ENCODE data around the gene NLGN2. TPM values are rescaled to one million over a fixed set of nuclear protein-coding genes. Genes with fewer than 3 reads are reported as not detected.

The NLGN2 gene
- total RNA-seq, 1 experiment from 2014 or later, result 70.2 TPM

GRCh38 chr17:7419819-7420610 is 12.4 kb downstream of the NLGN2 start, which contains the start of gene SPEM1:
Gene SPEM1 (plus strand): TSS chr17:7420324. CDS start chr17:7420385, 61 bp downstream.
- Histone ChIP-seq H3K14ac (ENCODE audit: insufficient read depth, low read length) (no peak within 1 kb of the TSS), H3K9ac (ENCODE audit: extremely low read depth, insufficient read length, low read length) (no peak within 1 kb of the TSS), H2BK20ac (ENCODE audit: low read depth, low read length, poor library complexity, severe bottlenecking) (no peak within 1 kb of the TSS), H4K20me1 (ENCODE audit: control insufficient read depth, insufficient read depth, insufficient read length) (no peaks in the 10 kb centered on the region), H3K56ac (ENCODE audit: insufficient read length, low read depth, low read length) (no peak within 1 kb of the TSS), H2AFZ (ENCODE audit: low read length) (no peak within 1 kb of the TSS), H2BK5ac (ENCODE audit: insufficient read length, low read length) (no peak within 1 kb of the TSS), H3K4ac (ENCODE audit: low read depth, low read length) (no peak within 1 kb of the TSS), H2BK120ac (ENCODE audit: low read depth, low read length, poor library complexity, severe bottlenecking) (no peak within 1 kb of the TSS), H3K79me1 (ENCODE audit: insufficient read depth, low read depth, low read length, poor library complexity, severe bottlenecking) (no peaks in the 10 kb centered on the region), H3K9me3 (ENCODE audit: control insufficient read depth, low read depth, low read length) (no peaks in the 10 kb centered on the region), H2BK12ac (ENCODE audit: insufficient read length, low read depth, low read length) (no peak within 1 kb of the TSS), H3K4me2 (ENCODE audit: insufficient read depth, insufficient read length, low read length) (no peak within 1 kb of the TSS), H3K4me1 (ENCODE audit: insufficient read depth, low read length) (no peaks in the 10 kb centered on the region), H3K27ac (ENCODE audit: insufficient read length, low read depth, low read length) (no peak within 1 kb of the TSS), H4K5ac (ENCODE audit: insufficient read length, low read depth, low read length) (no peak within 1 kb of the TSS), H2AK5ac (ENCODE audit: insufficient read length, low read length) (no peak within 1 kb of the TSS), H3K27me3 (ENCODE audit: insufficient read depth, low read length) (no peaks in the 10 kb centered on the region), H3T11ph (ENCODE audit: low read length) (no peak within 1 kb of the TSS), H2BK15ac (ENCODE audit: low read depth, low read length) (no peak within 1 kb of the TSS), H3K23ac (ENCODE audit: insufficient read length, low read depth, low read length) (no peak within 1 kb of the TSS), H3K18ac (ENCODE audit: insufficient read length, low read depth, low read length) (no peak within 1 kb of the TSS), H4K91ac (ENCODE audit: insufficient read length, low read depth, low read length) (no peak within 1 kb of the TSS), H3K23me2 (ENCODE audit: insufficient read length, low read depth, low read length, poor library complexity, severe bottlenecking) (no peaks in the 10 kb centered on the region), H4K8ac (replicated peaks; ENCODE audit: insufficient read length, low read depth, low read length) (no peak within 1 kb of the TSS), H3K79me2 (ENCODE audit: insufficient read depth, low read length) (no peaks in the 10 kb centered on the region)
- no peak for TF ChIP-seq CTCF (conservative IDR thresholded peaks at IDR 0.05)
- no peaks in the 10 kb centered on the region; a peak in 1 of 5 replicates for H3K9me3 Mint-ChIP-seq
- peaks cover 9 to 26% of the 10 kb centered on the region in 2 experiments for H3K4me1 Mint-ChIP-seq
- peak within 1 kb of the TSS; percentile 5 to 80 (median 46); a peak in 4 of 7 replicates for H3K27ac Mint-ChIP-seq
- H3K4me3 Mint-ChIP-seq, result no peak within 1 kb of the TSS
- no CpG with 5 or more reads among the region's 17 CpGs for WGBS (ENCODE audit: extremely low coverage, insufficient read length, low lambda C conversion rate)
- no peaks in the 10 kb centered on the region; the same call in 1 of the 2 replicates for H3K27me3 Mint-ChIP-seq (ENCODE audit: low read depth)
- peaks cover 6 to 27% (median 25%) of the 10 kb centered on the region in 3 experiments; a peak in 6 of 7 replicates for H3K36me3 Mint-ChIP-seq (ENCODE audit: insufficient read depth in 1 of 3, low read depth in 3 of 3)
- no peak for DNase-seq
